MCF 10A (cell line): Measurements from ENCODE around the gene C2. TPM values are rescaled to one million over a fixed set of nuclear protein-coding genes. Genes with fewer than 3 reads are reported as not detected.

Experiments used
- BruUV-seq: library from RNA; stranded (reverse); fragments of 400-500 nt; replicated peaks from 2 replicates; lab custom pipeline; 2021; lab: Mats Ljungman, UMichigan
- CTCF ChIA-PET: fragments of 300-600 bp; sonication (Branson Sonifier 250); formaldehyde crosslinking; extraction: SDS; loops from one replicate; lab custom pipeline; 2021; ENCODE audit warnings: antibody characterized with exemption, inconsistent platforms; lab: Yijun Ruan, JAX
- POLR2A ChIA-PET: fragments of 300-600, 350-650 bp; sonication (Branson Sonifier 250); formaldehyde crosslinking; extraction: SDS; loops from one replicate; lab custom pipeline; 2020; ENCODE audit warnings: antibody characterized with exemption, inconsistent platforms; lab: Yijun Ruan, JAX
- DNase-seq: peaks from one replicate; pipeline ENCODE4 v3.0.0-alpha.2; 2018; ENCODE audit not compliant: unreplicated experiment
- H3K27ac Mint-ChIP-seq: one replicate; pipeline ENCODE4 v1.8.0; 2022; ENCODE audit warnings: mild to moderate bottlenecking, low read depth, mixed read lengths; ENCODE audit not compliant: unreplicated experiment
- H3K27me3 Mint-ChIP-seq: one replicate; pipeline ENCODE4 v1.8.0; 2022; ENCODE audit warnings: mixed read lengths; ENCODE audit not compliant: insufficient read depth, unreplicated experiment
- H3K36me3 Mint-ChIP-seq: one replicate; pipeline ENCODE4 v1.8.0; 2022; ENCODE audit warnings: mild to moderate bottlenecking, moderate library complexity, mixed read lengths; ENCODE audit not compliant: insufficient read depth, unreplicated experiment
- H3K4me1 Mint-ChIP-seq: one replicate; pipeline ENCODE4 v1.8.0; 2022; ENCODE audit warnings: mixed read lengths; ENCODE audit not compliant: insufficient read depth, unreplicated experiment
- H3K4me3 Mint-ChIP-seq: one replicate; pipeline ENCODE4 v1.8.0; 2022; ENCODE audit warnings: mild to moderate bottlenecking, moderate library complexity, mixed read lengths; ENCODE audit not compliant: unreplicated experiment
- H3K9me3 Mint-ChIP-seq: one replicate; pipeline ENCODE4 v1.8.0; 2022; ENCODE audit warnings: mixed read lengths; ENCODE audit not compliant: unreplicated experiment
- intact Hi-C: fragments of 100-400 bp; cut with micrococcal nuclease; formaldehyde crosslinking; loops from 2 replicates; pipeline ENCODE4 v1.14.1; 2022
- total RNA-seq: library from RNA; stranded (reverse); gene quantifications from 2 replicates; pipeline ENCODE4 v1.2.3, GENCODE V29; 2022
- TF ChIP-seq, protein P1 (sequence below): fragments of 200-600 bp; IDR thresholded peaks from one replicate; pipeline ENCODE4 v1.8.0; 2022; ENCODE audit warnings: antibody characterized with exemption, mild to moderate bottlenecking; ENCODE audit not compliant: unreplicated experiment

The C2 gene
- total RNA-seq, 1 experiment from 2014 or later = not detected

DNA sequence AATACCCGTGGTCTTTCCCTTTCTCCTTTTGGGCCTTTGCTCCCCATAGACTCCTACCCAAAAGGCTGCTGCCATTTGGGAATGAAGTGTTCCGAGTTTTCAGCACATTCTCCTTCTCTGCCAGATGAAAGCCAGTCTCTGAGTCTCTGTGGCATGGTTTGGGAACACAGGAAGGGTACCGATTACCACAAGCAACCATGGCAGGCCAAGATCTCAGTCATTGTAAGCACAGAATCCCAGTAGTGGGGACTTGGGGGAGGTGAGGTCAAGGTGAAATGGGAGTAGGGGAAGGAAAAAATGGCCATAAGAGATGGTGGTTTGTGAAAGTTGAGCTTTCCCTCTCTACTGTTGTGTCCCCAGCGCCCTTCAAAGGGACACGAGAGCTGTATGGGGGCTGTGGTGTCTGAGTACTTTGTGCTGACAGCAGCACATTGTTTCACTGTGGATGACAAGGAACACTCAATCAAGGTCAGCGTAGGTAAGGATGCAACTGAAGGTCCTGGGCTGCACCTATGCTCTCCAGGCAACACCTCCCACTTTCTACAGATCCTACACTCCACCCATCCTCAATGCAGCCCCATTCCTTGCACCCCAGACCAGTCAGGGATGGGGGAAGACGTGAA is 22.5 kb downstream of the C2 start:
- Mint-ChIP-seq H3K9me3 (no peaks in the 10 kb centered on the region), H3K27me3 (no peaks in the 10 kb centered on the region), H3K4me3 (no peak overlapping the region), H3K27ac (peak overlapping the region; percentile 44), H3K4me1 (peaks cover 41% of the 10 kb centered on the region), H3K36me3 (peaks cover 57% of the 10 kb centered on the region)
- CTCF ChIA-PET = interaction anchor here (0.6 to 3.9 kb wide), 8 partner anchors 12 to 373 kb away, joined by 3 to 32 read pairs (median 5); partner anchors contain the start of genes EHMT2 and ZBTB12
- TF ChIP-seq, protein P1, sequence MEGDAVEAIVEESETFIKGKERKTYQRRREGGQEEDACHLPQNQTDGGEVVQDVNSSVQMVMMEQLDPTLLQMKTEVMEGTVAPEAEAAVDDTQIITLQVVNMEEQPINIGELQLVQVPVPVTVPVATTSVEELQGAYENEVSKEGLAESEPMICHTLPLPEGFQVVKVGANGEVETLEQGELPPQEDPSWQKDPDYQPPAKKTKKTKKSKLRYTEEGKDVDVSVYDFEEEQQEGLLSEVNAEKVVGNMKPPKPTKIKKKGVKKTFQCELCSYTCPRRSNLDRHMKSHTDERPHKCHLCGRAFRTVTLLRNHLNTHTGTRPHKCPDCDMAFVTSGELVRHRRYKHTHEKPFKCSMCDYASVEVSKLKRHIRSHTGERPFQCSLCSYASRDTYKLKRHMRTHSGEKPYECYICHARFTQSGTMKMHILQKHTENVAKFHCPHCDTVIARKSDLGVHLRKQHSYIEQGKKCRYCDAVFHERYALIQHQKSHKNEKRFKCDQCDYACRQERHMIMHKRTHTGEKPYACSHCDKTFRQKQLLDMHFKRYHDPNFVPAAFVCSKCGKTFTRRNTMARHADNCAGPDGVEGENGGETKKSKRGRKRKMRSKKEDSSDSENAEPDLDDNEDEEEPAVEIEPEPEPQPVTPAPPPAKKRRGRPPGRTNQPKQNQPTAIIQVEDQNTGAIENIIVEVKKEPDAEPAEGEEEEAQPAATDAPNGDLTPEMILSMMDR = no peak
- intact Hi-C loops = loop anchor here (10.0 kb wide), 1 partner anchor 115 kb away; no protein-coding TSS in a partner anchor
- no TSS peak for BruUV-seq
- POLR2A ChIA-PET = interaction anchor here (0.5 to 3.6 kb wide), 7 partner anchors 9 to 227 kb away, joined by 3 to 37 read pairs (median 4); partner anchors contain the start of genes DXO, EHMT2, NELFE and NEU1
- no peak for DNase-seq

DNA sequence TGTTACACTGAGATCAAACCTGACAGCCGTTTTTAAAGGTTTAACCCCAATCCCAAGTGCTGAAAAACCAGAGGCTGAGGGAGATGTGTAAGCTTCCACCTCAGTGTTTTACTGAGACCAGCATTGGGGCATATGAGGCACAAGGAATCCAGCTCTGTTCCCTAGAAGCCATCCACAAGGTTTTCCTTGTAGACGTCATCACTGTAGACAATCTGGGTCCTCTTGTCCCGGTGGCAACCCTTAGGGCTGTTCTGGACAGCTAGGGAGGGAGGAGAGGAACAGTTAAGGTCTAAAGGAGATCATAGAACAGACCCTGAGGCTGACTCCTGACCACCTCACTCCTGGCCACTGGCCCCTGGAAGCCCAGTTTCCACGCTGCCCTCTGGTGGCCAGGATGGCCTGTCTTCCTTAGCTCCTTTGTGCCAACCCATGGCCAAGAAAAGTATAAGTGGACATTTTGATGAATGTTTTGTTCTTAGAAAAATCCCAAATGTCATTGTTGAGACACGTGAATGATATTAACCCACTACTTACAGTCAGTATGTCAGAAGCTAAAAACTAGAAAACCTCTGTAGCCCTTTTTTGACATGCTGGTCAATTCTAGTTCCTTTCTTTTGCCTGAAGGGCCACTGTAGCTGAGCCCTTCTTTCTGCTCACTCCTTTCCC is 24.8 kb downstream of the C2 start:
- intact Hi-C loops = loop anchor here (1.0 to 10.0 kb wide), 3 partner anchors 50 to 272 kb away; partner anchors contain the start of gene ZBTB12
- Mint-ChIP-seq H3K27ac (peak overlapping the region; percentile 61), H3K9me3 (no peaks in the 10 kb centered on the region), H3K4me1 (peaks cover 21% of the 10 kb centered on the region), H3K27me3 (no peaks in the 10 kb centered on the region), H3K4me3 (no peak overlapping the region), H3K36me3 (peaks cover 71% of the 10 kb centered on the region)
- TF ChIP-seq, protein P1 = peak; percentile 75
- ChIA-PET POLR2A (interaction anchor here (0.8 to 3.4 kb wide), 11 partner anchors 12 to 243 kb away, joined by 3 to 37 read pairs (median 6); partner anchors contain the start of genes DXO, EHMT2 and ZBTB12), CTCF (interaction anchor here (0.6 to 3.9 kb wide), 38 partner anchors 8 to 1243 kb away, joined by 3 to 32 read pairs (median 4); partner anchors contain the start of genes C2, DXO and EHMT2)
- DNase-seq = peak; percentile 73
- BruUV-seq = no TSS peak

DNA sequence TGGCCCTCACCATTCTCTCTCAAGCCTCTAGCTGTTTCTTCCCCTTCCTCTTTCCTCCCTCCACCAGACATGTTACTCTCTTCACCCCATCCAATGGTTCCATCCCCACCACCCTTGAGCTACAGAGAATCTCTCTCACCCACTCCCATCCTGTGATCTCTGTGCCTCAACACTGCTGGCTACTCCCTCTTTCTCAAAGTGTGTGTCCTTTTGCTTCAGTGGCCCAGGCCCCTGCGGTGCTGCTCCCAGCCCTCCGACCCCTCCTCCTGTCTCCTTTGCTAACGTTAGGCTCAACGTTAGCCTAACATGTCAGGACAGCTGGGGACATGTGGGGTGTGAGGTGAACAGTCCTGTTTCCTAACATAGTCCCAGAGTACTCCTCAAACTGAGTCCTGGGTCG is 25.4 kb downstream of the C2 start:
- CTCF ChIA-PET = interaction anchor here (0.6 to 3.9 kb wide), 24 partner anchors 11 to 457 kb away, joined by 3 to 32 read pairs (median 6); partner anchors contain the start of genes C2, DXO and EHMT2
- POLR2A ChIA-PET = interaction anchor here (0.7 to 3.4 kb wide), 8 partner anchors 13 to 243 kb away, joined by 3 to 37 read pairs (median 6); partner anchors contain the start of genes DXO, EHMT2 and ZBTB12
- no peak for DNase-seq
- H3K4me1 Mint-ChIP-seq = peaks cover 16% of the 10 kb centered on the region
- no peak overlapping the region for H3K4me3 Mint-ChIP-seq
- intact Hi-C loops = loop anchor here (1.0 to 10.0 kb wide), 3 partner anchors 51 to 273 kb away; partner anchors contain the start of gene ZBTB12
- peaks cover 72% of the 10 kb centered on the region for H3K36me3 Mint-ChIP-seq
- TF ChIP-seq, protein P1 = no peak
- BruUV-seq = no TSS peak
- no peaks in the 10 kb centered on the region for H3K27me3 Mint-ChIP-seq
- H3K9me3 Mint-ChIP-seq = no peaks in the 10 kb centered on the region
- H3K27ac Mint-ChIP-seq = peak overlapping the region; percentile 61

DNA sequence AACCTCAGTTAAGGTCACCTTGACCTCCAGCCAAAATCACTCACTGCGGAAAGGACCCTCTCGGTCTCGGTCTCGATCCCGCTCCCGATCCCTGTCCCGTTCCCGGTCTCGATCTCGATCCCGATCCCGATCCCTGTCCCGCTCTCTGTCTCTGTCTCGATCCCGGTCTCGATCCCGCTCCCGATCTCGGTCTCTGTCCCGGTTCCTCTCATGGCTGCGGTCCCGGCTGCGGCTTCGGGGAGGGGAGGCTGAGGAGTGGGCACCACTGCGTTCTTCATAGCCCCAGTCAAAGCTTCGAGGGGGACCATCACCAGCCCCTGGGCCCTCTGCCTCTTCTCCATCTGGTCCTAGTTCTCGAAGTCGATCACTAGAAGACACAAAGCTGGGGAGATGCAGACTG is 27.0 kb downstream of the C2 start:
- H3K27me3 Mint-ChIP-seq = no peaks in the 10 kb centered on the region
- TF ChIP-seq, protein P1 = no peak
- intact Hi-C loops = loop anchor here (10.0 kb wide), 1 partner anchor 120 kb away; no protein-coding TSS in a partner anchor
- no peaks in the 10 kb centered on the region for H3K9me3 Mint-ChIP-seq
- no TSS peak for BruUV-seq
- no peak overlapping the region for H3K4me3 Mint-ChIP-seq
- peaks cover 65% of the 10 kb centered on the region for H3K36me3 Mint-ChIP-seq
- peaks cover under 1% of the 10 kb centered on the region for H3K4me1 Mint-ChIP-seq
- ChIA-PET POLR2A (no interaction called here), CTCF (interaction anchor here (0.7 to 0.9 kb wide), 3 partner anchors 51 to 122 kb away, joined by 3 to 6 read pairs (median 3); no protein-coding TSS in a partner anchor)
- no peak for DNase-seq
- no peak overlapping the region for H3K27ac Mint-ChIP-seq
